NCI-H82 treated with DMSO at 0.1 percent for 48 hours (cell line): ENCODE measurements around the gene ABLIM2.

Experiments used
- DNase-seq: peaks from one replicate; lab custom pipeline; 2025; ENCODE audit not compliant: unreplicated experiment; lab: John Stamatoyannopoulos, UW

Gene ABLIM2

DNA sequence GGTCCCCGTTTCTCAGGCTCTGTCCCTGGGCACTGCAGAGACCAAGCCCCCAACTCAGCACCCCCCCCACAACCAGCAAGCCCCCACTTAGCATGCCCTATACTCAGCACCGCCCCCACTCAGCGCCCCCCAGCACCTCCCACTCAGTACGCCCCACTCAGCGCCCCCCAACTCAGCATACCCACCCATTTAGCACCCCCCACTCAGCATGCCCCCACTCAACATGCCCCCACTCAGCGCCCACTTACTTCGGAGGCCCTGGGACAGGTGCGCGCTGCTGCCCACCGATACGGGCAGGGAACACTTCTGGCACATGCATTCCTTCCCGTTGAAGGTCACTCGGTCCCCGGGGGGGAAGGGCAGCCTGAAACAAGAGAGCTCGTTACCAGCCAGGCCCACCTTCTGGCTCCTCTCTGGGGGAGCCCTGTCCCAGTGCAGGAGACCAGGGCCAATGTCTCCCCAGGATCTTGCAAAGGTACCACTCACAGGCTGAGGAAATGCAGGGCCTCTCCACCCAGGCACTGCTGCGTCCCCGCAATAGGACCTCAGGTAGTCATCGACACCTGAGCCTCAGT is 70.6 kb downstream of the ABLIM2 start:
- DNase-seq = no peak

DNA sequence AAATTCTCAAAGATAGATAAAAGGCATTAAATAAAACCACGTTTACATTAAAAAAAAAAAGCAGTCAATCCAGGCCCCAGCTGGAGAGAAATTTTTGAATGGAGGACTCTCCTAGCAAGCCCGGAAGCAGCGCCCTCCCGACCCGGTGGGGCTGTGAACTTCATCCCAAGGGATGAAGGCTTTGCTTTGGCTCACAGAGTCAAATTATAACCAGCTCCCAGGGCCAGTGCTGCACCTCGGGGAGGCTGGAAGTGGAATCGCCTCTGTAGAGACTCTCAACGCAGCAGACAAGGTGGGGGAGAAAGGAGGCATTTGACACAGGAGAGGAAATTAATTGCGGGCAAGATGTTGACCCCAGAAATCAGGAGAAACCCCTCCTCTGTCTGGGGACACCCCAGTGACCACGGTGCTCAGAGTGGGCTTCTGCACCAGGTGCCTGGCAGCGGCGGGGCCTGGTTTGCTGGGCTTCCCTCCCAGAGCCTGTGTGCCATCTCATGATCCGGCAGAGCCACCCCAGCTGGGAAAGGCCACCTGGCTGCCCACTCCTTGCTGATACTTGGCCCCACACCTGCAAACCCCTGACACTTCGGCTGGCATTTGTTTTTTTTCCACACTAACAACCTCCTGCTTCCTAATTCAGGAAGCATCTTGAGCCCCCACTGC is 71.7 kb downstream of the ABLIM2 start:
- no peak for DNase-seq

DNA sequence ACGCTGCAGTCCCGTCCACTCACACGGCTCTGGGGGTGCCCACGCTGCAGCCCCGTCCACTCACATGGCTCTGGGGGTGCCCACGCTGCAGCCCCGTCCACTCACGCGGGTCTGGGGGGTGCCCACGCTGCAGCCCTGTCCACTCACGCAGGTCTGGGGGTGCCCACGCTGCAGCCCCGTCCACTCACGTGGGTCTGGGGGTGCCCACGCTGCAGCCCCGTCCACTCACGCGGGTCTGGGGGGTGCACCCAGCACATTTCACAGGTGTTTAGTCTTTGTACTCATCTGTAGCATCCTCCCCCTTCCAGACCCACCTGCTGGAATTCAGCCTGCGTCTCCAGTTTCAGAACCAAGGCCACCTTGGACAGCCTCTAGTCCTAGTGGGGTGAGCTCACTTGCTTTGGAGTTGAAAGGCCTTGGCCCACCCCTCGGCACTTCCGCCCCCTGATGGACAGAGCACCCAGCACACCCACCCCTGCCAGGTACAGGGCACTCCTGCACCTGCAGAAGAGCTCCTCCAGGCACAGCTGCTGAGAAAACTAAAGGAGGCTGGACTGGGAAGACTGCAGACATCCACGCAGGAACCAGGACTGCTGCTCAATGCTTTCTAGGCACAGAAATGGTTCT is 73.0 kb downstream of the ABLIM2 start:
- no peak for DNase-seq

DNA sequence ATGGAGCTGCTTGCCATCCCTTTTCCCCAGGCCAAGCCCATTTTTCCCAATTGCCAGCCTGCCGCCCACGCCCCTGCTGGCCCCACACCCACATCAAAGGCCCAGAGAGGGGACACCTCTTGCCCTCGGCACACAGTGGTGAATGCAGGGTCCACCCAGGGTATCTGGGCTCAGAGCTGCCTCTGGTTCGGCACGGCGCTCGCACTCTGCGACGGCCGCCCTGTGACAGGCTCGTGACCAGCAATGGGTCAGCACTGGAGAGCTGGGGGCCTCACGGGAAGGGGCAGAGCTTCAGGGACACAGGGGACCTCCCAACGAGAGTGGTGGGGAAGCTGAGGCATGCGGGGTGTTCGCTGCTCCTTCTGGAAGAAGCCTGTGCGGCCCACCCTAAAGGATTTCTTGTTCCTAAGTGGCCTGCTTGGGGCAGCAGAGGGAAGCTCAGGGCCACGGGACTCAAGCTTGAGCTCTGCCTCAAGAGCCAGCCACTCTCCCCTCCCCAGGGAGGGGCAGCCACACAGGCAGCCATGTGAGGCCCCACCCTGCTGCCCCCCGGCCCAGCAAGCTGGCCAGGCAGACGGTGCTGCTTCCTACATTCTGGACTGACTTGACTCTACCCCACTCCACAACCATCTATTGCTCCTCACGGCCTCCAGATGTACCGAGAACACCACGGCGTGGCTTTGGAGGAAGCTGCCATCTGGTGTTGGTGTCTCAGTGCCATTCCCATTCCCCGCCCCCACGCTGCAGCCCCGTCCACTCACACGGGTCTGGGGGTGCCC is 73.7 kb downstream of the ABLIM2 start:
- no peak for DNase-seq

DNA sequence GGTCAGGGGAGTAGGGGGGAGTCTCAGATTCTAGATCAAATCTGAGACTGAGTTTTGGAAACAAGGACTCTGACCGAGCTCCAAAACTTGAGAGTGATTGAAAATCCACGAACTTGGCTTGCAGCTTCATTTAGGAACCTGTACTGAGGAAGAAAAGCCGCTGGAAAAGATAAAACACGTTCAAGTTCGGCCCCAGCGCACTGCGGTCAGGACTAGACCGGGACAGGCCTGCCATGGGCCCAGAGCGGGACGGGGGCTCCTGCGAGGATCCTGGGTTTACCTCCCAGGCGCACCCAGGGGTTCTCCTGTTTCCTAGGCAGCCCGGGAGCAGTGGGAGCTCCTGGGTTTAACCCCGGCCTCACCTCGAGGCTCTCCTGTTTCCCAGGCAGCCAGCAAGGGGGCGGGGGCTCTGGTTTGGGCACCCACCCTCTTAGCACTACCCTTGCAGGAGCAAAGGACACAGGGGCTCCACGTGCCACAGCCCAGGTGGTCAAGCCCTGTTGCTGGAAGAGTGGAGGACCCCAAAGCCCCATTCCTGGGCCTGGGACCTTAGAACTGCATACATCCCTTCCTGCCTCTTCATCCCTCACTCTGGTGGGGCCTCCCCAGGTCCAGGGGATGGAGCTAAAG is 74.5 kb downstream of the ABLIM2 start:
- DNase-seq = no peak

DNA sequence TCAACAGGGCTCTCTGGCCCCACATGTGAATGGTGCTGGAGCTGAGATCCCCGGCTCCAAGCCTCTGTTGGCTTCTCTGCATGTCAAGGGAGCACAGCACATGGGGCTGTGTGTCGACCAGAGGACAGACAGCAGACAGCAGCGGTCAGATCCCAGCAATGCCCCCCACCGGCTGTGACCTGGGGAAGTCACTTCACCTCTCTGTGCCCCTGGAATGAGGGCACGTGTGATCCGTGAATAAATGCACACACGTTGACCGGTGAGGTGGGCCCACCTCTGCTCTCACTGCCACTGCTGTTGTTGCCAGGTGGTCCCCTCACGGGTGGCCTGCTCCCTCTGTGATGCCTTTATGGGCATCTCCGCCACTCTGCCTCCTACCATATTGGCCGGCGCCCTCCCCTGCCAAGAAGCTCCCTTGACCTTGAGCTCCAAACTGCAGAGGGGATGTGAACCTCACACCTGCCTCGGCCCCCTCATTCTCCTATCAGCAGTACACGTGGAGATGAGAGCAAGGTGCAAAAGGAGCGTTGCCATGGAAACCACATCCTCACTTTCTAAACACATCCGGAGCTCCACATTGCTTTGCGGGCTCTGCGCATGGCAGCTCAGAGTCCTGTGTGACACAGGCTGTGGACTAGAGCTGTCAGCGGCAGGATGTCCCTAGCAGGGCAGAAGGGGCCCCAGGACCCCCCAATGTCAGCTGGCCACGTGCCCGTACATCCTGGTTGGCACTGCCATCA is 75.4 kb downstream of the ABLIM2 start:
- DNase-seq = no peak

DNA sequence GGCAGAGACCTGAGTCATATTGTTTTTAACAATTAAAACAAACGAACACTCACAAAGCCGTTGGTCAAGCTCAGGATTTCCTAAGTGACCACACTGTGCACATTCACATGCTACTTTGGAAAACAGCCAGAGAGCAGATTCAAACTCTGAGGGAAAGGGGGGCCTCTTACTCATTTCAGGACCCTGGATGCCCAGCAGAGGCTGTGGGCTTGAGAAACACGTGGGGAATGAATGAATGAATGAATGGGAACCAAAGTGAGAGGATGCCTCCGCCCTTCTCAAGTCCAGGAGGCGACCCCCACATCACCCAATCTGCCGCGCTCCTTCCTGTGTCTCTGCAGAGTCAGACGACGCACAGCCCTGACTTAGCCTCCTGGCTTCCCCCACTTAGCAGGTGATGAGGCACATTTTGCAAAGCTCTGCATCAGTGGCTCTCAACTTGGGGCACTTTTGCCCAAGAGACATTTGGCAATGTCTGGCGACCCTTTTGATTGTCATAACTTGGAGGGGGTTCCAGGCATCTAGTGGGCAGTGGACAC is 76.0 kb downstream of the ABLIM2 start:
- no peak for DNase-seq

DNA sequence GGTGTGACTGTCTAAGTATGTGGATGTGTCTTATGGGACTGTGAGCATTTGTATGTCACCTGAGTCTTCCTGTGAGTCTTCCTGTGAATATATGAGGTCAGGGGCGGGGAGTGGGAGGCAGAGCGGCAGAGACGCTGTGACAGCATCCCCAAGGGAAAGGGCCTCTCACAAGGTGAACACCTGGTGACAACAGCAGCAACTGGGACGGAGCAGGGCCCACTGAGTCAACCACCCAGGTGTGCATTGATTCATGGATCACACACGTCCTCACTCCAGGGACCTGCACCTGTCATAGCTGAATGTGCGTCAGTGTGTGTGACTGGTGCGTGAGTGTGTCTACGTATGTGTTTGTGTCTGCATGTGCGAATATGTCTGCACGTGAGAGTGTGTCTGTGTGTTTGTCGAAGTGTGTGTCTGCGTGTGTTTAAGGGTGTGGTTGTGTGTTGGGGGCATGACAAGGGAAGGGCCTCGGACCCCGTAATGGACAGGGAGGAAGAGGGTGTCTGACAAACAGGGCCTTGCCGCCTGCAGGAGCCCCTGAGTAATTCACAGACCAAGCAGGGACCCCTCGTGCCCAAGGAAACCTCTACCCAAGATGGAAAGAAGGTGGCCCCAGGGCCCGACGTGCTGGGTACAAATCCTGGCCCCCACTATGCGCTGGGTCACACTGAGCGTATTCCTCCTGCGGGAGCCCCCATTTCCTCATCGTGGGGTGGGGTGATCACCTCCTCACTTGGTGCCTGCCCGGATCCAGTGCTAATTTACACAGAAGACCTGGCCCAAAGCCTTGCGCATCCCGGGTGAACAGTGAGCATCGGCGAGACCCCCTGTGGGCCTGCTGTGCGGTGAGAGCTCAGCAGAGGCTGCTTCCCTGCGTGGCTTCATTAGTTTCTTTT is 76.7 kb downstream of the ABLIM2 start:
- no peak for DNase-seq

DNA sequence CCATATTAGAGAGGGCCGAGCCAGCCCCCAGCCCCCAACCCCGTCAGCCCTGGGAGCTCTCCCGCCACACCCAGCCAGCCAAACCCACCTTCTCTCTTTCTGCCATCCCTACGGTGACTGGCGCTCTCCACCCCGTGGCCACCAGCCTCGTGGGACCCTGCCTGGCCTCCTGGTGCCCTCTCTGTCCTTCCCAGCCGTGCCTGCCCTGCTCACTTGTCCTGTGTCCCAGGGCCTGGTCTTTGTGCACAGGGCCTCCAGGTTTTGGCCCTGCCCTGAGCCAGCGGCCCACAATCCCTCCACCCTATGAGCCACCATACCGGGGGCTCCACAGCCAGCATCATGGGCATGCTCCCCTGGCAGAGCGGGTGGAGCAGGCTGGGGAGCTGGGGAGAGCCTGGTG is 77.4 kb downstream of the ABLIM2 start:
- DNase-seq = no peak

DNA sequence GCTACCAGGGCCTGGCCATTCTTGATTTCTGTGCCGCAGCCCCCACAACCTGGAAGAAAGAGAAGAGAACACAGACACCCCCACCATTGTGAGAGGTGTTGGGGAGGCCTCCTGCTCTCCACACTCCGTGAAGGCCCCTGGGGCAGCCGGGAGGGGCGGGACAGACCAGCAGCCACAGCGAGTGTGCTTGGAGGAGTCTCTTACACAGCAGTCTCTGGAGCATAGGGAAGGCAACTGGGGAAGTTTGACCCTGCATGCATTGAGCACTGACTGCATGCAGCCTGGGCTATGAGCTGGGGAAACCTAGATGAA is 77.9 kb downstream of the ABLIM2 start:
- no peak for DNase-seq

DNA sequence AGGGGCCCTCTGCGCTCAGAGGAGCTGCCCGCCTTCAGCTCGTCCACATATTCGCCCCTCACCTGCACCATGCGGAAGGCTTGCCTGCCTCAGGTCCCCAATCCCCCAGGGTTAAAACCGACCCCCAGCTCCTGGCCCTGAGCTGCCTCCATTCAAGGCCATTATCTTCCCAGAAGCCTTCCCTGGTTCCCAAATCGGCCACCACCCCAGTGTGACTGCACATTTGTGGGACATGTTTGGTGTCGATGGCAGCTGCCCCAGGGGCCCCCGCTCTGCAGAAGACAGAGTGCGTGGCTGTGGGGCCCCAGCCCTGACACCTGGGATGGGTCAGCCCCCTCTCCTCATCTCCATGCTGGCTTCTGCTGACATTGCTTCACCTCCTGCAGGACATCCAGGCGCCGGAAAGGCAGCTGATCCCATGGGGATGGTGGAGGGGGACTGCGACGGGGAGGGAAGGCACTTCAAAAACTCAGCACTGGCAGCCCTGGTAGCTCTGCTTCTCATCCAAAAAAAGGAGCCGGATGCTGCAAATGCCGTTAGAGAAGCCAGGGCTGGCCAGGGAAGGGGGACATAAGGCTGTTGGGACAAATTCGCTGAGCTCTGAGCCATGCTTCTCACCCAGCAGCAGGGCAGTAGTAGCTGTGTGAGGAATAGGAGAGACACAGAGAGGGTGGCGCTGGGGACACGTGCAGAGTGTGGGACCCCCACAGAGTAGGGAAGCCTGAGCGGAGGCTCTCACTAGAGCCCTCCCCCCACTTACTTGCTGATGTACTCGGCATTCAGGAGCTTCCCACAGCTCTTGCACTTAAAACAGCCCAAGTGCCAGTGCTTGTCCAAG is 78.5 kb downstream of the ABLIM2 start:
- DNase-seq = no peak

DNA sequence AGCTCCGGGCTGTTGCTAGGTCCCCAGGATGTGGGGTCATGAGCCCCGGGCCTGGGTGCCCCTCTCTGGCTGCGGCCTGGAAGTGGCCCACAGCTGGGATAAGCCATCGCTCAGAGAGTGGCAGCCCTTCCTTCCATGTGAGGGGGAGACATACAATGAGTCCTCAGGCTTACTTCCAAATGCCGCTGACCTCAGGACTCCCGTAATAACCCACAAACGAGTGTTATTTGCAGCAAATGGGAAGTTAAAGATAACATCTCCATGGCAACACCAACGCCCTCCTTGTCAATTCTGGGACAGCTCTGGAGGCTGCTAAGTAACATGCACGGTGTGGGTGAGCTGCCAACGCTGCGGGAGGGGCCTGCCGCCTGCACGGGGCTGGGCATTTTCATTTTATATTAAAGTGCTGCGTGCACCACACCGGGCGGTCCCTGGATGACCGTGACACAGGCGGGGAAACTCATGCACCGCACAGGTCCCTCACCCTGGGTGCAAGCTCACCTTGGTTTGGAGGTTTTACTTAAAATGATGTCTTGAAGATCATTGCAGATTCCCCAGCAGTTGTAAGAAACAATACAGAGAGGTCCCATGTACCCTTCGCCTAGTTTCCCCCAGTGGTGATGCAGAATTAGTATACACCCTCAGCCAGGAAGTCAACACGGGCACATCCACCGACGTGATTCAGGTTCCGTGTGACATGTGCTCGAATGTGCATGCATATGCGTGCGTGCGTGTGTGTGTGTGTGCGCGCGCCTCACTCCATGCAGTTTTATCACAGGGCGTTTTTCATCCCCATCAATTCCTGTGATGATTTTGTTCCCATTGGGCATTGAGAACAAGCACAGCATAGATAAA is 79.4 kb downstream of the ABLIM2 start:
- DNase-seq = no peak

DNA sequence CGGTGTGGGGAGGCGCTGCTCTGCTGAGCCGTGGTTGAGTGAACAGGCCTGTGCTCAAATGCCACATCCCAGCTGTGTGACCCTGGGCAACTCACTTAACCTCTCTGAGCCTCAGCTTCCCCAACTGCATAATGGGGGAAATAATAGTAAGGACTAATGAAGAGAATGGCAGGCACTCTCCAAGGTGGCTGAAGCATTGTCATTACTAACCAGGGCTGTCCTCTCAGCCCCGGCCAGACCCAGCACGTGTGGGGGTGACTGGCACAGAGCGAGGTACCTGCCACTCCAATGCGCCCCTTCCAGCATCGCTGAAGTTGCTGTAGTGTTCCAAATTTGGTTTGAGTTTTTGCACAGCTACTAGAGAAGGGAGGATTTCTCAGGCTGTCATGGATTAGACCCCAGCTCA is 80.0 kb downstream of the ABLIM2 start:
- DNase-seq = no peak

DNA sequence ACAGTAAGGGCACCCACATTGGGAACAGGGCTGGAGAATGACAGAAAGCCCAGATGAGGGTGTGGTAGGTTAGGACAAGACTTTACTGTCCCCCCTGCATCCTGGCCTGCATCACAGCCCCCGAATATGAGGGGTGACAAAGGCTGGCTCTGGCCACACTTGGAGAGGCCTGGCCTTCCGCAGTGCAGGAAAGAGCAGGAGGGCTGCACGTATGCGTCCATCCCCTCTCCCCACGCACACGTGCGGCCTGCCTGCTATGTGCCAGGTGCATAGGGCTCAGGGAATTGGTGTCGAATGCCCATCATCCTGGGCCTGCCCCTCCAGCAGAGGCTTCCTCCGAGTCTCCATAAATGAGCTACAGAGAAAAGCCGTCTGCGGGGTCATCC is 80.5 kb downstream of the ABLIM2 start:
- DNase-seq = no peak

DNA sequence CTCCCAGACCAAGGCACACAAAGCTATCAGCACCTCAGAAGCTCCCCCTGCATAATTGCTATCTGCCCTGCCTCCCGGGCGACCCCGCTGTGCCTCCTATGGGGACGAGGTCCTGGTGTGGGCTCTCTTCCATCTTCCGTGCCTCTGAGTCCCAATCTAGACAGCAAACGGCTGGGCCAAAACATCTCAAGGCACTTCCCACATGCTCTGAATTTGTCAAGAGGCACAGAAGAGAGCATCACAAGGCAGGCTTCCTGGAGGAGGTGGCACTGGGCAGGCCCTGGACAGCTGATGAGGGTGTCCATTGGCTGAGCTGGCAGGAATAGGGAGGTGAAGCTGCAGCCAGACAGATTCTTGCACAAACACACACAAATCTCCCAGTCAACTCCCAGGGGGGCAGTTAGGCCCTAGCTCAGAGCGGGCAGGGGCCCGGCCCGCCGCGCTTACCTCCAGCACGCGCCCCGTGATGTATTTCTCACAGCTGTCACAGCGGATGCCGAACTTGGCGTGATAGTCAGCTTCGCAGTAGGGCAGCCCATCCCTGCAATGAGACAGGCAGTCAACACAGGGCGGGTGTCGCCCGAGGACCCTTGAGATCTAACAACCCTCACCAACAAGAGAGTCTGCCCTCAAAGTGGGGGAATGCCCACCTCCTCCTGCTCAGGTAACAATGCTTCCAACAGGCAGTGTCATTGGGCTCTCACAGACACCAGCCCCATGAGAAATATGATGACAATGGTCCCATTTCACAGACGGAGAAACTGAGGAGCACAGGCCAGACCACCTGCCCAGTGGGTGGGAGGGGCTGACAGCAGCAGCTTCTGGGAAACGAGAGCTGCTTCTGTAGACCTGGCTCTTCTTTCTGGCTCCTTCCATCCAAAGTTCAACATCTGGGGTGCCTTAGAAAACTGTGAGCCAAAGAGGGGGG is 81.2 kb downstream of the ABLIM2 start:
- DNase-seq = no peak

DNA sequence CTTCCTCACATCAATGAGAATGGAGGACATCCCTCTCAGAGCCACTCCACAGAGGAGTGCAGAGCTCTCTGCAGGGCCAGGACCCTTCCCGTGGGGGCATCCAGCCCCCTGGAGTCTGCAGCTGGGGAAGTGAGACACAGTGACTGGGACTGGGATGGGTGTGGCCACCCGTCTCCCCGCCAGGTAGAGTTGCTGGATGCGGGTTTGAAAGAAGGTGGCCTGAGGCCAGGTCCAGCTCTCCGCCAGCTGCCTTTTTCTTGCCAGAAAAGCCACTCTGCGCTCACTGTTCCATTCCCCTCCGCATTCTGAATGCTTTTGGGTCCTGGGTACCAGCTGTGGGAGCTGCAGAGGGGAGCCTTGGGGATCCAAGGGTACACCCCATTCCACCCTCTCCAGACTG is 82.6 kb downstream of the ABLIM2 start:
- DNase-seq = no peak
